AG08395 (cell line): ENCODE measurements around the gene SLC6A20.
"Not testable (repeated sequence)": the region's sequence is repeated elsewhere in the genome, so short reads cannot be mapped to it uniquely, and the experiment has no call there.

Experiments used
- DNase-seq: peaks from one replicate; pipeline ENCODE4 v3.0.0; 2012; ENCODE audit warnings: mixed read lengths, low spot score

Gene SLC6A20

DNA sequence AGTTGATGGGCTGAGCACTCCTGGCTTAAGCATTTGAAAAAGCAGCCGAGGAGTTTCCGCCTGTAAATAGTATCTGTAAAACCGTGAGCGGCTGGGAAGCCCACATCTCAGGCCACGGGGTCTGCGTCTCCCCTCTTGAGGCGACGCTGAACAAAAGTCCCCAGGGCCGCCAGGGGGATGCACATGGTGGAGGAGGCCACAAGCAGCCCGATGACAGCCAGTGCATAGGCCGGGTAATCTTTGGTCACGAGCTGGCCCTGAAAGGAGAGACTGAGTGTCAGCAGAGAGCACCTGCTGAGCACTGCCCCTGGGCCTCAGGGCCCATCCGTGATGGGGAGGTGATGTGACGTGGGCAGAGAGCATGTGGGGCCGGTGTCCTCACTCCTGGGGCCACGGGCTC is 37.5 kb downstream of the SLC6A20 start:
- no peak for DNase-seq

DNA sequence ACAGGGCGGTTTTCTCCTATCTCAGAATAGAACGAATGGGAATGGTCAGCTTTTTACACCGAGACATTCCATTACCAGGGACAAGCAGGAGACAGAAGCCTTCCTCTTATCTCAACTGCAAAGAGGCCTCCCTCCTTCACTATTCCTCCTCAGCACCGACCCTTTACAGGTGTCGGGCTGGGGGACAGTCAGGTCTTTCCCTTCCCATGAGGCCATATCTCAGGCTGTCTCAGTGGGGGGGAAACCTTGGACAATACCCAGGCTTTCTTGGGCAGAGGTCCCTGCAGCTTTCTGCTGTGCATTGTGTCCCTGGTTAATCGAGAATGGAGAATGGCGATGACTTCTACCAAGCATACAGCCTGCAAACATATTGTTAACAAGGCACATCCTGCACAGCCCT is 39.2 kb downstream of the SLC6A20 start:
- not testable (repeated sequence) for DNase-seq

DNA sequence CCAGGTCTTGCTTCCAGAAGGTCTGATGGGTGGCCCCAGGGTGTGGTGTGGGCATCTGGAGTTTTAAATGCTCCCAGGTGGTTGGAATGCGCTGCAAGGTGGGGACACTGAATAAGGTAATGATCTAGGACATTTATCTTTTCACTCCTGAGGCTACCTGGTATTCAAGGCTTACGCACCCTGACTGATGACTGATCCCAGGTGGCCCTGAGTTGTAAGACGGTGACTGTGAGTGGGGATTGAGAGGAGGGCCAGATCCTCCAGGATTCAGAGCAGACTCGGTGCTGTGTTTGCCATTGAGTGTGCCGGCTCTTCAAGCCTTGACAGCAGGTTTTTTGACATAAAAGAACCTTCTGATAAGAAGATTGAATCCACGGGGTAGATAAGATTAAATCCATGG is 40.3 kb downstream of the SLC6A20 start:
- no peak for DNase-seq

DNA sequence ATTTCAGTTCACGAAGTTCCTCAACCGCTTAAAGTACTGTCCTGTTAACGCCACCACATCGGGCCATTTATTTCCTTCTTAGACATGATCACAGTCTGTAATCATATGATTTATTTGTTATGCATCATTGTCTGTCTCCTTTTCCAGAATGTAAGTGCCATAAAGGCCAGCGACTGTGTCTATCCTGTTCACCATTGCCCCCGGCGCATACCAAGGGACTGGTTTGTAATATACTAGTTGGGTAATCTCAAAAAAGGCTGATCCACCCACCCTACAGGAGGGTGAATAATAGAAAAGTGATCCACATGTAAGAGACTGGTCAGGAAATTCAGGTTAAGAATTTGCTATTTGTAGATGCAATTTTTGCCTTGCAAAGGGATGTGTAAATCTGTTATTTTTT is 41.9 kb downstream of the SLC6A20 start:
- no peak for DNase-seq

DNA sequence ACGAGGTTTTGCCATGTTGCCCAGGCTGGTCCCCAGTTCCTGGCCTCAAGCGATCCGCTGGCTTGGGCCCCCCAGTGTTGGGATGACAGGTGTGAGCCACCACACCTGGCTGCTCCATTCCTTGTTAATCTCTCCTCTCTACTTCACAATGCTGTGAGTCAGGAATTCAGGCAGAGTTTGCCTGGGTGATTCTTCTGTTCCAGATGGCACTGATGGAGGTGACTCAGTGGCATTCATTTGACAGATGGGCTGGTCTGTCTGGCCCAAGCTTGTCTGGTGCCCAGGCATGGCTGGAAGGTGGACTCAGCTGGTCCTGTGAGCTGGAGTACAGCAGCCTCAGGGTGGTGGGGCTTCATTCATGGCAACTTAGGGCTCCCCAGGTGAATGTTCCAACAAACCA is 43.2 kb downstream of the SLC6A20 start:
- no peak for DNase-seq

DNA sequence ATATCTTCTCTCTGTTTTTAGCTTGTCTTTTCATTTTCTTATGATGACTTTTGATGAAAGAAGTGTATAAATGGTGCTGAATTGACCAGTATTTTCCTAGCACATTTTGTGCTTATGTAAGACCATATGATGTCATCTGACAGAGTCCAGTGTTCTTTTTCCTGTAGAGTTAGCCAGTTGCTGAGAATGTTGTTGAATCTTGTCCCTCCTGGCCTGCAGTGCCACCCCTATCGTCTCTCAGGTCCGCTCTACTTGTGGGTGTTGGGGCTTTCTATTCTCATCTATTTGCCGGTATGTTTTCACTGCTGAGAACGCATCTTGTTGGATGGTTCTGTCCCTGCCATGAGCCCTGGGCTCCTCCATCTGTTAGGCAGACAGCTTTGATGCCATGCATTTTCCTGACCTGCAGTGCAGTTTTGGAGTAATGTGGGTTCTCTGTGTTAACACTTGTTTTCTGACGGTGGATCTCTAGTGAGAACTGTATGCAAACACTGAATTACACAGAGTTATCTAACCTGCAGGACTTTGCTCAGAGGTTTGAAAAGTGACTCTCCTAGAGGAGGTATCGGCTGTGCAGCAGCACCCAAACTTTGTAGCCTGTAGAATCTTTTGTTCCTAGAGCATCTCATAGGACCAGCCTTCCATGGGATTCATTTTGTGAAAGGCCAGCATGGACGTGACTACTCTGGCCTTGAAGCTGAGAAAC is 44.6 kb downstream of the SLC6A20 start:
- no peak for DNase-seq

DNA sequence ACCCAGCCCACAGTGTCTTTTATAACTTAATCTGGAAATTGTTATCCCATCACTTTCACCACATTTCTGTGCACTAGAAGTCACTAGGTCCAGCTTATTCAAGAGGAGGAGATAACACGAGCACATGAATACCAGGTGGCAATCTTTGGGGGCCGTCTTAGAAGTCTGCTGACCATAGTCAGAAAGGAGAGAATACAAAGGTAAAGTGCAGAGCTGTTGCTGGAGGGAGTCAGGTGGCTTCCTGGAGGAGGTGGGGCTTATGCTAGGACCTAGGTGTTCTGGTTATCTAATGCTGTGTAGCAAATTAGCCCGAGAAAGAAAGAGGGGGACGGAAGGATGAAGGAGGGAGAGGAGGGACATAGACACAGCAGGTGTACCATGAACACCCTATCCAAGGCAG is 46.5 kb downstream of the SLC6A20 start:
- no peak for DNase-seq

DNA sequence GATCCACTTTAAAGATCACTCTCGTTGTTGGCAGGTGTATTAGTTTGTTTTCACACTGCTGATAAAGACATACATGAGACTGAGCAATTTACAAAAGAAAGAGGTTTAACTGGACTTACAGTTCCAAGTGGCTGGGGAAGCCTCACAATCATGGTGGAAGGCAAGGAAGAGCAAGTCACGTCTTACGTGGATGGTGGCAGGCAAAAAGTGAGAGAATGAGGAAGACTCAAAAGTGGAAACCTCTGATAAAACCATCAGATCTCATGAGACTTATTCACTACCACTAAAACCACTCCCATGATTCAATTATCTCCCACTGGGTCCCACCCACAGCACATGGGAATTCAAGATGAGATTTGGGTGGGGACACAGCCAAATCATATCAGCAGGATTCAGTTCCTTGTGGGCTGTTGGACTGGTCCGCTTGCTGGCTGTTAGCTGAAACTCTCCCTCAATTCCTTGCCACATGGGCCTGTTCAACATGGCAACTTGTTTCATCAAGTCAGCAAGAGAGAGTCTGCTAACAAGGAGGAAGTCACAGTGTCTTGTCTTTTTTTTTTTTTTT is 47.2 kb downstream of the SLC6A20 start:
- DNase-seq, result not testable (repeated sequence)

DNA sequence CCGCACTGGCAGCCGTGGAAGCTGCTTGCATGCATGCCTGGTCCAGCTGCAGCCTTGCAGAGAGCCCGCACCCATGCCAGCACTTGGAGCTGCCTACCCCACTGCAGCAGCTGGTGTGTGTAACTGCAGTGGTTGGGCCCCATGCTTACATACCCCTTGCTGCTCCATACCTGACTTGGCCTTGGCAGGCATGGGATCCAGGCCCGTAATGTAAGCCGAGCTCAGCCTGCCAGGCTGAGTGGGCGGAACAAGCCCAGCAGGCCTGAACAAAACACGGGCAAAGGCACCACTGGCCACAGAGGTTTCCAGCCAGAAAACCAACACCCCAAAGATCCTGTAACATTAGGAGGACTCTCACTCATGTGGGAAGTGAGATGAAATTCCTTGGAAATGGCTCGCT is 48.3 kb downstream of the SLC6A20 start:
- DNase-seq, result no peak

DNA sequence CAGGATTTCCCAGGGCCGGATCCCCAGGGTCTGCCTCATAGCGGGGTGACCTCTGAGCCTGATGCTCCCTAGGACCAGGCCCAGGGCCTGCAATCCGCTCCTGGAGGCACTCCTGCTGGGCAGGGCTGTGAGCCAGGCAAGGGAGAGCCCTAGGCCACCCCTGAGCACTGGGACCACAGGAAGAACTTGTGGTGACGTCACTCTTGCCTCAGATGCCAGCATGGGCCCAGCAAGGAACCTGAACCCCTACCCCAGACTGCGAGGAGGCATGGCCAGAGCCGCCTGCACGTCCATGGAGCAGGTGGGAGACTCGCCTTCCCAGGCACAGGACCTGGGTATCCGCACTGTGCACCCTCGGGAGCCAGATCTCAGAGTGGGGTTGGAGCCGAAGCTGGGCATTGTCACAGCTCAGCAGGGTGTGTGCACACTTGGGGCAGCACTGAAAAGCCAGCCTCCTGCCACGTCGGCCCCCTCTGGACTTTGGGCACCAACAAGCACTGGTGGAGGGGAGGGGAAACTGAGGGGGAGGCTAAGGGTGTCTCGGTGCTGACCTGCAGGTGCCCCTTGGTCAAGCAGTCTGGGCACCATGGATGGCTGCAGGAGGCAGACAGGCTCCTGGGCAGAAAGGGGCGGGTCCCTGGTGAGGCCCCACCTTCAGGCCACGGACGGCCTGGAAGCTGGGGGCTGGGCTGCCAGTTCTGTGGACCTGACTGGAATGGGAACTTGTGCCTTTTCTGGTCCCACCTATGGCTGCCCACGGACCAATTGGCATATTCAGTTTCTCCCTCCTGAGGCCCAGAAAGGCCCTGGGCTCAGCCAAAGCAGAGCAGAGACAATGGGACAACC is 49.3 kb downstream of the SLC6A20 start:
- DNase-seq, result no peak

DNA sequence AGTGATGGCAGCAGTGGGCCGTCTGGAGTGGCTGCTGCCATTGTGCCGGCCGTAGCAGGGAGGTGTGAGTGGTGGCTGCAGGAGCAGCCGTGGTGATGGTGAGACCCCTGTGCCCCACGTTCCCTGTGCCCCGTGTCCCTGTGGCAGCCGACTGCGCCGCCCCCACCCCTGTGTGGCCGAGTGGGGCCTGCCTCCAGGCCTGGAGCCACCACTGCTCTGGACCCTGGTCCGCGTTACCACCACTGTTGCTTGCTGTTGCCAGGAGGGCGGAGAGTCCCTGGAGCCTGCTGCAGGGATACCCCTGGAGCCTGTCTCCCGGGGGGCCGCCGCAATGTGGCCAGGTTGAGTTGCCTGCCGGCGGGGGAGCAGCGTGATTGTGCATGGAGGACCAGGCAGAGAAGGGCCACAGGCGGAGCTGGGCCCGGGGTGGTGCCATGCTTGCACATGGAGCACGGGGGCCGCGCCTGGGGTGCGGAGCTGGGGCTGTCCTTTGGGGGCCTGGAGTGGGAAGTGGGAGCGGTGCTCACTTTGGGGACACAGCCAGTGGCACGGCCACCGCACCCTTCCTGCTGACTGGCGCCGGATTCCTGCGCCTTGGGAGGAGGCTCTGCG is 50.1 kb downstream of the SLC6A20 start:
- no peak for DNase-seq

DNA sequence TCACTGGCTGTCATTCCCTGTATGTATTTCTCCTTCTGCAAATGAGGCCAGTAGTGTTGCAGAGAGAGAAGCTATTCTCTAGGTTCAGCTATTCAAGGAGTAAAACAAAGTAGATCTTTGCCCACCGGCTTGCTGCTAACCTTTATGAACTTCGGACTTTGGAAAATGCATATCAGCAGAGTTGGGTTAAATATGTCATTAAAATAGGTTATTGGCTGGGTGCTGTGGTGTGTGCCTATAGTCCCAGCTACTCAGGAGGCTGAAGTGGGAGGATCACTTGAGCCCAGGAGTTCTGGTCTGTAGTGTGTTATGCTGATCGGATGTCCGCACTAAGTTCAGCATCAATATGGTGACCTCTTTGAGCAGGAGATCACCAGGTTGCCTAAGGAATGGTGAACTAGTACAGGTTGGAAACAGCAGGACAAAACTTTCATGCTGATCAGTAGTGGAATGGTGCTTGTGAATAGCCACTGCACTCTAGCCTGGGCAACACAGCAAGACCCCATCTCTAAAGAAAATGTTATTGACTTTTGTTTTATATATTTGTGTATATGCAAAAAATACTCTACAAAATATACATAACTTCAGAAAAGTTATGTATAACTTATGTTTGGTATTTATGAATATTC is 53.8 kb downstream of the SLC6A20 start:
- DNase-seq, result no peak

DNA sequence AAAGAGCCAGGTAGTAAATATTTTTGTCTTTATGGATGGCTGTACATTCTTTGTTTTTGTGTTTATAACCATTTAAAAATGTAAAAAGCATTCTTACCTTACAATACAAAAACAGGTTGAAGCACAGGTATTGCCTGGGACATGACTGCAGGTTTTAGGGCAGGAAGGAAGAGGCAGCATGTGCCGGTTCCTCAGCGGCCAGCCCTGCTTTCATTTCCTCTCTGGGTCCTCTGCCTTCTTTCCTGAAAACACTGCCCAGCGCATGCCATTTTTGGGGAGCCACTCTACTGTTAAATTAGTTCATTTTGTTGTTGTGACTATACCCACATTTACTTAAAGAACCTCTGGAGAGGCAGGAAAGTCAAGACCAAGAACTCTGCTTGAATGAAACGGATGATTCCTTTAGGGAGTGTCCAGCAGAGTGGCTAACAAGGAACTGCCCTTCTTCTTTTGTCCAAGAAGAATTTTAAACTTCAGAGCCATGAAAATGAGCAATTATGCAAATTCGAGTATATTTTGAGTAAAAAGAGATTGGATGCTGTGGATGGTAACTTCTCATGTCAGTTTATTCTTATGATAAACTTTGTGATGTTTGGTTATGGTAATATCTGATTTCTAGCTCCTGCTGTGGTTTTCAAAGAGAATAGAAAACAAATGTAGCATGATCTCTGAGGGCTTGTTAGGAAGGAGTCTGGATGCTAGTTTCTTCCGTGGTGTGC is 54.4 kb downstream of the SLC6A20 start:
- DNase-seq, result no peak

DNA sequence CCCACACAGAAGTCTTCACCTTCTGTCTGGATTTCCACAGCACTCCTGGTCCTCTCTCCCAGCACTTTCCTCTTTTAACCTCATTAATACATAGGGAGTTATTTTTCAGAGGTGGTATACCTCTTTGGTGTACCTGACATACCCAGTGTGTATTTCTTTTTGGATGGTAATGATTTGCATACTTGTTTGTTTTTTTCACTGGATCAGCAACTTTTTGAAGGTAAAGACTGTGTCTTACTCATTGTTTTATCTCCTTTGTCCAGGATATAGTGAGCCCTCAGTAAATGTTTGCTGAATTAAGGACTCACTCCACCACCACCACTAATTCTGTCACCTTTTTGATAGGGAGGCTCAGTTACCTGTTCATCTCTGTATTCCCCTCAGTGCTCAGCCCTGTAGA is 55.1 kb downstream of the SLC6A20 start:
- no peak for DNase-seq

DNA sequence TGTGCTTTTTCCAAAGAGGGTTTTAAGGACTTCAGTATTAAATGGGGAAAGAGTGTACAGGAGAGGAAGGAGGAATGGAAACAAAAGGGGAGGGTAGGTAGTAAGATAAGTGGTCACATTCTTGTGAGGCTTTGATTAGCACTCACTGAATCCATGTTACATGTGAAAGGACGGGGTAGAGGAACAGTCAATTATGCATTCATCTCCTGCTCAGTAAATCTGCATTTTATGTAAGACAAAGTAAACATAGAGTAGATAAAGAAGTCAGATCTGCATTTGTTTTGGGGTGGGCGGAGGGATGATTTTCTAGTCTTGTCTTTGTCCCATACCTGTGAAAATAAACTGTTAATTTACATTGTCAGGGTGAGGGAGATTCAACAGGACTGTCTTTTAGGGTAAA is 56.3 kb downstream of the SLC6A20 start:
- DNase-seq, result no peak

DNA sequence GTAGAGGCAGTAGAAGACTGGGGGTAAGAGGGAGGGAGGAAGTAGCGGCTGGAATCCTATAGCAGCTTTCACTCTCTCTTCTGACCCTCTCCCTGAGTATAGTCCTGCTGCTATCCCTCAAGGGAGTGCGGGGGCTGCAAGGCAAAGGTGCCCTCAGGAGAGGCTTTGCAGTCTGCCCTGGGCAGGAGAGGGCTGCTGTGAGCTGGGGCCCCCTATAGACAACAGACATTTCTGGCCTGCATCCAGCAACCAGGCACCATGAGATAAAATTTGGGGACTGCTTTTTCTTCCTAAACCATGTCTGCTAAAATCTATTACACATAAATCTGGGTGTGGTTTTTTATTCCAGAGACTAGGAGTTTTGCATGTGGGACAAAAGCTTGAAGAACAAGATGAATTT is 59.1 kb downstream of the SLC6A20 start:
- no peak for DNase-seq

DNA sequence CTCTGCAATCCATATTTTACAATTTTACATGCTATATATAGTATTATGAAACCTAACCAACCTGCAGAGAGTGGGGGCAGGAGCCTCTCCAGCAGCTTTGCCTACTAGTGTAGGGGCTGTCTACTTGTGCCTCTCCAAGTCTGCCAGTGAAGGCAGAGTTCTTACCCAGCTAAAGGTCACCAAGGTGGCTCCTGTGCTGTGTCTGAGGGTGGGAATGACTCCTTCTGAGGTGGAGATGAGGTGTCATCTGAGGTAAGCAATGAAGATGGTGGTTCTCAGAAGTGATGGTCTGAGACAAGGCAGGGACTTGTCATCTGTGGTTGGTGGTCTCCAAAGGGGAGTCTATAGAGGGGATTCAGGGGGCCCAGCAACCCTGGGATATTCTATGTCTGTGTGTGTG is 59.6 kb downstream of the SLC6A20 start:
- no peak for DNase-seq

DNA sequence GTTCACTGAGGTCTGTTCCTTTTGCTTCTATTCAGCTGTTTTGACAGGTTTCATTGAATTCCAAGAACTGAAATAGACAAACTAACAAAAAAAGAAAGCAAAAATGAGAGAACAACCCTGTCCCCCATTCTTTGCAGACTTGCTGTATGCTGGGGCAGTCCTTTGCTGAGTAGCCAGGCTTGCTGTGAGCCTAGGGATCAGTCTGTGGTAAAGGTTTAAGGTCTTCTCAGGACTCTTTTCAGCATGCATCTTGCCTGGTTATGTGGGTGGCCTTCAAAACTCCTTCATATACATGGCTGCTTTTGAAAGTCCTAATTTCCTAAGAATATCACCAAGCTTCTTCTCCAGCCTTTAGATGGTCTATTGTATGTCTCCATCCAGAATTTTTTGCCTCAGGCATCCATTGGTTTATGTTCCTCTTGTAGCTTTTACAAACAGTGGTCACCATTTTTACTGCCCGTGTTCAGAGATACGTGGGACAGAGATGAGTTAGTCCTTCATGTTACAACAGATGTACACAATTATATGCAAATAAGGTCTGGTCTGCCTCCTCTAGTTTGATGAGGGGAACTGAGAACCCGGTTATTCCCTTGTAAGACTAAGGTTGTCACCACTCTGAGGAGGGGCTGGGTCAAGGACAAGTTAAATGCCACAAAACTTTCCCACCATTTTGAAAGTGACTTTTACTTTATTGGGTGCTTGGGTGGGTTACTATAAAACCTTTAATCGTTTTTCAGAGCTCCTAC is 65.8 kb downstream of the SLC6A20 start:
- DNase-seq, result no peak

DNA sequence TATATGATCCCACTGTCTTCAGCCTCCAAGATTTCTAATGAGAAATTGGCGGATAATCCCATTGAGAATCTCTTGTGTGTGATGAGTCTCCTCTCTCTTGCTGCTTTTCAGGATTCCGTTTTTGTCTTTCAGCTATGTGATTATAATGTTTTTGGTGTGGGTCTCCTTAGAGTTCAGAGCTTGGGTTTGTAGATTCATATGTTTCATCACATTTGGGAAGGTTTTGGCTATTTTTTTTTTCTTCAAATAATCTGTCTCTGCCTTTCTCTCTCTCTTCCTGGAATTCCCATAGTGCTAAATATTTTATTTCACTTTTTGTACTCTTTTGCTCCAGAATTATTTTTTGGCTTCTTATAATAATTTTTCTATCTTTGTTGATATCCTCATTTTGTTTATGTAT is 66.7 kb downstream of the SLC6A20 start:
- DNase-seq, result no peak

DNA sequence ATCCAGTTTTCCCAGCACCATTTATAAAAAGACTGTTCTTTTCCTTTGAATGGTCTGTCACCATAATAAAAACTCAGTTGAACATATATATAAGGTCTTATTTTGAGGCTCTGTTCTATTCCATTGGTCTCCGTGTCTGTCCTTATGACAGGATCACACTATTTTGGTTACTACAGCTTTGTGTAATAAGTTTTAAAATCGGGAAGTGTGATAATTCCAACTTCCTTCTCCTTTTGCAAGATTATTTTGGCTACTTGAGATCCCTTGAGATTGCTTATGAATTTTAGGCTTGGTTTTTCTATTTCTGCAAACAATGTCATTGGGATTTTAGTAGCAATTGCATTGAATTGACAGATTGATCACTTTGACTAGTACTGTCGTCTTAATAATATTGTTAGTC is 71.4 kb downstream of the SLC6A20 start:
- no peak for DNase-seq
